Measurements from ENCODE around the gene HDAC9. TPM values are rescaled to one million over a fixed set of nuclear protein-coding genes. Genes with fewer than 3 reads are reported as not detected.

Gene HDAC9
- total RNA-seq, 1 experiment from 2014 or later = 17.1 TPM

DNA sequence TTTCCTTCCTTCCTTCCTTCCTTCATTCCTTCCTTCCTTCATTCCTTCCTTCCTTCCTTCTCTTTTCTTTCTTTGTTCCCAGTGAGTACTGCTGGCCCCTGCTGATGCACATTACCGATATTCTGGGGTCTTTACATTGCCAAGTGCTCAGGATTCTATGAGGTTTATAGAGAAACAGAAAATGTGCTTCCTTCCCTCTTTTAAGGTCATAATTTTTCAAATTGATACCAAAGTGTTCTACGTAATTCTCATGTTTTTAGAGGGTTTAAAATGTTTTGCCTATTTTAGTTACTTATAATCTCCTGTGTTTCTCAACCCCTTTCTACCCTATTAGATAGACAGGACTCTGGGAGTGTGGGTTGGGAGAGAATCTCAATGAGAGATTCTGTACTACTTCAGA, 291.2 kb downstream of the HDAC9 start:
- in situ Hi-C loops (cut with HindIII; ENCODE audit: low pct_unique_long_range_greater_than_20kb, low sequenced_read_pairs) (no loop called here), intact Hi-C loops (cut with micrococcal nuclease; ENCODE audit: unreplicated experiment) (no loop called here)
- Histone ChIP-seq H3K27ac (ENCODE audit: low read length) (no peak overlapping the region), H3K4me1 (ENCODE audit: control insufficient read depth, insufficient read depth, low read length) (no peaks in the 10 kb centered on the region), H3K9me3 (ENCODE audit: control insufficient read depth, insufficient read depth, low read depth, low read length) (no peaks in the 10 kb centered on the region), H3K4me3 (ENCODE audit: low read depth in 2 of 2, low read length in 2 of 2) (no peak overlapping the region), H3K36me3 (ENCODE audit: control insufficient read depth, insufficient read depth, low read length) (no peaks in the 10 kb centered on the region), H3K27me3 (ENCODE audit: control insufficient read depth, insufficient read depth, low read length) (no peaks in the 10 kb centered on the region)
- ATAC-seq (no peak), DNase-seq (ENCODE audit: low read depth, low spot score) (no peak)
- TF ChIP-seq, protein P1, sequence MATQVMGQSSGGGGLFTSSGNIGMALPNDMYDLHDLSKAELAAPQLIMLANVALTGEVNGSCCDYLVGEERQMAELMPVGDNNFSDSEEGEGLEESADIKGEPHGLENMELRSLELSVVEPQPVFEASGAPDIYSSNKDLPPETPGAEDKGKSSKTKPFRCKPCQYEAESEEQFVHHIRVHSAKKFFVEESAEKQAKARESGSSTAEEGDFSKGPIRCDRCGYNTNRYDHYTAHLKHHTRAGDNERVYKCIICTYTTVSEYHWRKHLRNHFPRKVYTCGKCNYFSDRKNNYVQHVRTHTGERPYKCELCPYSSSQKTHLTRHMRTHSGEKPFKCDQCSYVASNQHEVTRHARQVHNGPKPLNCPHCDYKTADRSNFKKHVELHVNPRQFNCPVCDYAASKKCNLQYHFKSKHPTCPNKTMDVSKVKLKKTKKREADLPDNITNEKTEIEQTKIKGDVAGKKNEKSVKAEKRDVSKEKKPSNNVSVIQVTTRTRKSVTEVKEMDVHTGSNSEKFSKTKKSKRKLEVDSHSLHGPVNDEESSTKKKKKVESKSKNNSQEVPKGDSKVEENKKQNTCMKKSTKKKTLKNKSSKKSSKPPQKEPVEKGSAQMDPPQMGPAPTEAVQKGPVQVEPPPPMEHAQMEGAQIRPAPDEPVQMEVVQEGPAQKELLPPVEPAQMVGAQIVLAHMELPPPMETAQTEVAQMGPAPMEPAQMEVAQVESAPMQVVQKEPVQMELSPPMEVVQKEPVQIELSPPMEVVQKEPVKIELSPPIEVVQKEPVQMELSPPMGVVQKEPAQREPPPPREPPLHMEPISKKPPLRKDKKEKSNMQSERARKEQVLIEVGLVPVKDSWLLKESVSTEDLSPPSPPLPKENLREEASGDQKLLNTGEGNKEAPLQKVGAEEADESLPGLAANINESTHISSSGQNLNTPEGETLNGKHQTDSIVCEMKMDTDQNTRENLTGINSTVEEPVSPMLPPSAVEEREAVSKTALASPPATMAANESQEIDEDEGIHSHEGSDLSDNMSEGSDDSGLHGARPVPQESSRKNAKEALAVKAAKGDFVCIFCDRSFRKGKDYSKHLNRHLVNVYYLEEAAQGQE (IDR thresholded peaks at IDR 0.05; ENCODE audit: insufficient read depth in 1 of 2, low read depth in 2 of 2, low read length in 1 of 2) = no peak
- no peak for TF ChIP-seq TCF7L2 (IDR thresholded peaks at IDR 0.05; ENCODE audit: low read depth, low read length)
- no peak for TF ChIP-seq SIN3A (IDR thresholded peaks at IDR 0.05; ENCODE audit: borderline replicate concordance, insufficient read depth, low read depth, low read length)
- TF ChIP-seq CTCF (IDR thresholded peaks at IDR 0.05) = no peak
- POLR2A ChIA-PET = no interaction called here
- no TSS peak for BruUV-seq (replicated peaks)
- CTCF ChIA-PET = no interaction called here

- BruUV-seq (replicated peaks) = no TSS peak
- TF ChIP-seq POLR2AphosphoS5 (IDR thresholded peaks at IDR 0.05; ENCODE audit: low read depth, low read length) (no peak), CTCF (IDR thresholded peaks at IDR 0.05) (no peak), TCF7L2 (IDR thresholded peaks at IDR 0.05; ENCODE audit: low read depth, low read length) (no peak), SIN3A (IDR thresholded peaks at IDR 0.05; ENCODE audit: borderline replicate concordance, insufficient read depth, low read depth, low read length) (no peak)
- TF ChIP-seq, protein P1 (IDR thresholded peaks at IDR 0.05; ENCODE audit: insufficient read depth in 1 of 2, low read depth in 2 of 2, low read length in 1 of 2) = no peak
- intact Hi-C loops (cut with micrococcal nuclease; ENCODE audit: unreplicated experiment) (no loop called here), in situ Hi-C loops (cut with HindIII; ENCODE audit: low pct_unique_long_range_greater_than_20kb, low sequenced_read_pairs) (no loop called here)
- ATAC-seq (no peak), DNase-seq (ENCODE audit: low read depth, low spot score) (no peak)
- Histone ChIP-seq H3K27ac (ENCODE audit: low read length) (no peak overlapping the region), H3K4me3 (ENCODE audit: low read depth in 2 of 2, low read length in 2 of 2) (no peak overlapping the region), H3K9me3 (ENCODE audit: control insufficient read depth, insufficient read depth, low read depth, low read length) (no peaks in the 10 kb centered on the region), H3K4me1 (ENCODE audit: control insufficient read depth, insufficient read depth, low read length) (no peaks in the 10 kb centered on the region), H3K36me3 (ENCODE audit: control insufficient read depth, insufficient read depth, low read length) (no peaks in the 10 kb centered on the region), H3K27me3 (ENCODE audit: control insufficient read depth, insufficient read depth, low read length) (no peaks in the 10 kb centered on the region)
- POLR2A ChIA-PET = no interaction called here
- CTCF ChIA-PET = no interaction called here
Observed at GRCh38 chr7:18788026-18788425, 292.5 kb downstream of the HDAC9 start.
